Effector memory CD4-positive, alpha-beta T cell (primary cell): ENCODE data around the gene DUSP10.
A peak's percentile ranks its signal among the peaks of the same experiment; 100 is the strongest.

Experiments used
- DNase-seq, 3 donors: peaks; one replicate each; pipeline ENCODE4 v3.0.0-alpha.2; 2020
- H3K27ac ChIP-seq: 2 replicates; pipeline ENCODE4 v1.7.0; 2013; ENCODE audit warnings: mild to moderate bottlenecking, low read length, moderate library complexity; ENCODE audit not compliant: insufficient read depth, poor library complexity, severe bottlenecking
- H3K27me3 ChIP-seq: replicated peaks from 2 replicates; pipeline ENCODE4 v1.7.0; 2013; ENCODE audit warnings: mild to moderate bottlenecking, low read length; ENCODE audit not compliant: insufficient read depth, control insufficient read depth, poor library complexity, severe bottlenecking
- H3K36me3 ChIP-seq: 2 replicates; pipeline ENCODE4 v1.7.0; 2013; ENCODE audit warnings: mild to moderate bottlenecking, low read length, moderate library complexity; ENCODE audit not compliant: control insufficient read depth, insufficient read depth
- H3K4me1 ChIP-seq: 2 replicates; pipeline ENCODE4 v1.7.0; 2013; ENCODE audit warnings: low read length, mild to moderate bottlenecking; ENCODE audit not compliant: control insufficient read depth, insufficient read depth, poor library complexity, severe bottlenecking
- H3K4me3 ChIP-seq: 2 replicates; pipeline ENCODE4 v1.7.0; 2013; ENCODE audit warnings: low read length, low read depth, mild to moderate bottlenecking; ENCODE audit not compliant: insufficient read depth, poor library complexity, severe bottlenecking
- H3K9me3 ChIP-seq: 2 replicates; pipeline ENCODE4 v1.7.0; 2013; ENCODE audit warnings: mild to moderate bottlenecking, low read length, moderate library complexity; ENCODE audit not compliant: control insufficient read depth

DUSP10 gene

DNA sequence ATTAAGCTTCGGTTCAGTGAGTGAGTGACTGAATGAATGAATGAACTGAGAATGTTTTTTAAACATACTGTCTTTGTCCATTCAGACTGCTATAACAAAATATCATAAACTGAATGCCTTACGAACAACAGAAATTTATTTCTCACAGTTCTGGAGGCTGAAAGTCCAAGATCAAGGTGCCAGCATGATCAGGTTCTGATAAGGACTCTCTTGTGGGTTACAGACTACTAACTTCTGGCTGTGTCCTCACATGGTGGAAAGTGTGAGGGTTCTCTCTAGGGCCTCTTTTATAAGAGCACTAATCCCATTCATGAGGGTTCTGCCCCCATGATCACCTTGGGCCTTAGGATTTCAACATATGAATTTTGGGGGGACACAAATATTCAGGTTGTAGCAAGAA lies 7.1 kb upstream of the DUSP10 start:
- Histone ChIP-seq H3K27ac (no peak overlapping the region), H3K27me3 (no peaks in the 10 kb centered on the region), H3K36me3 (no peaks in the 10 kb centered on the region), H3K4me1 (no peaks in the 10 kb centered on the region), H3K4me3 (no peak overlapping the region), H3K9me3 (no peaks in the 10 kb centered on the region)
- DNase-seq = no peak

DNA sequence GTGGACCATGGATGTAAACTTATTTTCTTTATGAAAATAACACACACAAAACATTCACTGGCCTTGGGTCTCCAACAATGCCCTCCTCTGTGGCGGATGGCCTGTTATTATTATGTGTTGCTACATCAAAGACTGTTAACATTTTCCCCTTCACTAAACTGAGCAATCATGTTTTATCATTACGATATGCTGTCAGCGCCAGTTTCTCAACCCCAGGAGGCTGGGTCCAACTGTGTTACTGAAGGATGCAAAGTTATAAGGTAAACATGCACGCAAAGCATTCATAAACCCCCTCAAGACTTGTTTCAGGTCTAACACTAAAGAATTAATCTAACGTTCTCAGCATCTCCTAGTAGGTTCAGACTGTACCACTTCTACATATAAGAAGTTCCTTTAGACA lies 6.0 kb upstream of the DUSP10 start:
- no peaks in the 10 kb centered on the region for H3K36me3 ChIP-seq
- no peaks in the 10 kb centered on the region for H3K27me3 ChIP-seq
- H3K4me1 ChIP-seq = no peaks in the 10 kb centered on the region
- no peak overlapping the region for H3K27ac ChIP-seq
- no peaks in the 10 kb centered on the region for H3K9me3 ChIP-seq
- H3K4me3 ChIP-seq = no peak overlapping the region
- DNase-seq = no peak

DNA sequence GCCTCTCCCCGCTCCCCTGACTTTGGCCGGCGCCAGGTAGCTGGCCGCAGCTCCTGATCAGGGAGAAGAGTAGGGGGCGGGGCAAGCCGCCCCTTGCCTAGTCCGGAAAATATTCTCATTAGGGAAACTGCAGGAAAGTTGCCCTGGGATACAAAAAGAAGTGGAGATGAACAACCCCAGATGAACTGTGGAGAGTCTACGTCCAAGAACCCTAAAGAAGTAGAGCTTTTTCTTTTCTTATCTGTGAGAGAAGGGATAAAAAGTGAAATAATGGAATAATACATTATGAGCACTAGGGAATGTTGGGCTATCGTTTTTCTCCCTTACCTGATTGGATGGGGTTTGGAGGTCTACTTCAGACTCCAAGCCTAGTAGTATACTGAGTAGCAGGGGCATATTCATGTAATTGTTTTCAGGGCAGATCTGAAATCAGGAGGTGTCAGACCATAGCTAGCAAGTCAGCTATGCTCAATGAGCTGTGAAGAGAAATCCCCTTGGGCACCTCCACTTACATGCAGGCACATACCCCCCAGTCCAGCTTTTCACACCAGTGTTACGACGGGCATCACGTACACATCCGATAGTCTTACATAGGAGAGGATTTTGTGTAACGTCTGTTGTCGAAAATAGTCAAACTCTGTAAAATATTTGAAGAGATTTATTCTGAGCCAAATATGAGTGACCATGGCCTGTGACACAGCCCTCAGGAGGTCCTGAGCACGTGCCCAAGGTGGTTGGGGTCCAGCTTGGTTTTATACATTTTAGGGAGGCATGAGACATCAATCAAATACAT lies 1.7 kb upstream of the DUSP10 start:
- Histone ChIP-seq H3K4me1 (peaks cover 7% of the 10 kb centered on the region), H3K4me3 (peak overlapping the region; percentile 64), H3K9me3 (no peaks in the 10 kb centered on the region), H3K27me3 (no peaks in the 10 kb centered on the region), H3K36me3 (no peaks in the 10 kb centered on the region), H3K27ac (peak overlapping the region; percentile 97)
- DNase-seq = no peak

DNA sequence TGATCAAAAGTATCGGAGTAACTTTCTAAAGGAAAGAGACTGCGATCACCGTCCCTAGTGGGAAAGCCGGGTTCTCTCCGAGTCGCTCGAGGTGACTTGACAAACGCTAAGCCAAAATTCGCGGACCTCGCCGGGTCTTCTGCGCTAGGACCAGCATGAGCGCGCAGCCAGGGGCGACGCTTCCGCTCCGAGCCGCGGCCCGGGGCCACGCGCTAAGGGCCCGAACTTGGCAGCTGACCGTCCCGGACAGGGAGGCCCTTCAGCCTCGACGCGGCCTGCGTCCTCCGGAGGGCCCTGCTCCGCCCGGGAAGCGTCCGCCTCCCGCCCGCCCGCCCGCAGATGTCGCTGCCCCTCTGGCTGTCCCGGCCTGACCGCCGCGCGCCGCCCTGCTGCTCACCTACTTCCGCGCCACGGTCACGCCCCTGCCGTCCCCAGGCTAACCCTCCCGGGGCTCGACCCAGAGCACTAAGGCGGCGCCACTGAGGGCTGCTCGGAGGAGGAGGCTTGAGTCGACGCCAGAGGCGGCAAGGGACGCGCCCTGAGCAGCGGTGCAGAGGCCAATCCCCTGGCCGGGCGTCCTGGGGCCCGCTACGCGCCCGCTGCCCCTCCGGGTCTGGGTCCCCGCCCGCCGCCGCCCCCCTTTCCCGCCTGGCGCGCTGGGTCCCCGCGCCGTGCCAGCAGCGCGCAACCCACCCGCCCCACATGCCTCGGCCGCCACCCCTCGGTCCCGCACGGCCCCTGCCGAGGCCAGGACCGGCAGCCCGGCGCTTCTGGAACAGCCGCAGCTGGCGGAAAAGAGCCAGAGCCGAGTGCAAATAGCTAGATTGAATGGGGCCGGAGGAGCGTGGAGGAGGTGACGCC lies 896 bp upstream of the DUSP10 start:
- Histone ChIP-seq H3K36me3 (no peaks in the 10 kb centered on the region), H3K4me3 (peak overlapping the region; percentile 64), H3K27me3 (no peaks in the 10 kb centered on the region), H3K4me1 (peaks cover 7% of the 10 kb centered on the region), H3K9me3 (no peaks in the 10 kb centered on the region), H3K27ac (peak overlapping the region; percentile 97)
- peak; percentile 69 to 76 (median 75) for DNase-seq

DNA sequence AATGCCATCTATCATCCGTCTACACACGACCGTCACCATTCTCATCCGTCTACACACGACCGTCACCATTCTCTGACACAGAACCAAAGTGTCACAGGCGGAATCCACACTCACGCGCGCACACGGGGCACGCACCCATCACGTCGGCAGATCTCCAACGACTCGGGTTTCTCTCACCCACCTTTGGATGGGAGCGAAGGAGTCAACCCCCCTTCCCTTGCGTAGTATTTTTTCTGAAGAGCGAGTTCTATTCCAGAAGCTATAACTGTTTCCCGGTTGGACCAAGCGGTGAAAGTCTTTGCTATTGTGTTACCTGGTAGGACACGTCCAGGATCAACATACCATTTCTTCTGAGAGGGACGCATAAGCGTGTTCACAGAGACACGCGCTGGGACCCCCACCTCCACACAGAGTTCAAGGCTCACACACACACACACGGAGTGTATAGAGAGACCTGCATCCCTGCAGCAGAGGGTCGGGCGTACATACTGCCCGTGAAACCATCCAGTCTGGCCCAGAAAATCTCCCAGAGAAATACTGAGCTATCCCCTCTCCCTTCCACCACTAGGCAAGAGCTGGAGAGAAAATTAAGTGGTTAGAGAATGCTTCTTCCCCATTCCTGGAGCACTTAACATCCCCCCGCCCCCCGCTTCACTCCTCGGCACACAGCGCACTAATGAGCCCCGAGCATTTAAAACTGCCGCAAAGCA lies 741 bp downstream of the DUSP10 start:
- Histone ChIP-seq H3K4me1 (peaks cover 7% of the 10 kb centered on the region), H3K9me3 (no peaks in the 10 kb centered on the region), H3K36me3 (no peaks in the 10 kb centered on the region), H3K4me3 (peak overlapping the region; percentile 73), H3K27me3 (no peaks in the 10 kb centered on the region), H3K27ac (peak overlapping the region; percentile 91)
- DNase-seq = peak in 1 of 3 donors; percentile 7

DNA sequence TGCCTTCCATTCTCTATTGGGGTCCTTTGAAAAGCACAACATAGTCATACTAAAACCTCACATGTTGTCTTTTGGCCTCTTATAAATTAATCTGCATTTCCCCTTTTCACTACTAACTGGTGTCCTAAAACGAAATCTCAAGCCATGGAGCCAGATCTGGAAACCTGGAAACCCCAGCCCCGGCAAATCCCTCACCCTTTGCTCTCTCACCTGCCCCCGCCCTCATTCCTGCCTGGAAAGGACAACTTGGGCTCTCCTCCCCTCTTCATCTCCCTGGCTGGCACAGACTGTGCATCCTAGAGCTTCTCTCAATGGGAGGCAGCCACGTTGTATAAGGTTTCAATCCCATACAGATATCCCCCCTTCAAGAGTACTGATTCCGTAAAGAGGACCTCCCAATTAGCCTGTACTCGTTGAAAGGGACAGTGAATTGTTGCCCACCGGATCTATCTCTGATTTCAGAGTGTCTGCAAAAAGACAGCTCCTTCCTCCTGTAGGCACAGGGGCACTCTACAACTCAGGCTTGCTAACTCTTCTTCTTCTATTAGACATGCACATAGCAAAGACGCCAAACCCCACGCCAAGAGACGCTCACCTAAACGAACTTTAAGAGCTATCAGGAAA lies 1.4 kb downstream of the DUSP10 start:
- Histone ChIP-seq H3K27ac (peak overlapping the region; percentile 91), H3K36me3 (no peaks in the 10 kb centered on the region), H3K9me3 (no peaks in the 10 kb centered on the region), H3K27me3 (no peaks in the 10 kb centered on the region), H3K4me1 (peaks cover 7% of the 10 kb centered on the region), H3K4me3 (peak overlapping the region; percentile 73)
- no peak for DNase-seq

DNA sequence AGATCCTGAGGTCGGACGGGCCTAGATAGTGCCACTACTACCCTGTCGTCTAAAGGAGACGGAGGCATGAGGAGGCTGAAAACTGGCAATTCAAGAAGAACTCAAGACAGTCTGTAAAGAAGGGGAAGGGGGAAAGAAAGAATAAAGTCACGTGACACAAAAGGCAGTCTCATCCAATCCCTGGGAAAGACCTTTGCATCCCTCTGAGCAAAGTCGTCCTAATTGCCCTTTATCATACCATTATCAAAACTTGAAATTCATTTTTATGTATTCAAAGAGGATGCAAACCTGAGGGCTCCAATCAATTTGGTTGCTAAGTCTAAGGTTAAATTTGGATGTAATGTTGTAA lies 2.2 kb downstream of the DUSP10 start:
- peaks cover 7% of the 10 kb centered on the region for H3K4me1 ChIP-seq
- no peaks in the 10 kb centered on the region for H3K36me3 ChIP-seq
- no peak for DNase-seq
- no peaks in the 10 kb centered on the region for H3K27me3 ChIP-seq
- H3K4me3 ChIP-seq = no peak overlapping the region
- H3K9me3 ChIP-seq = no peaks in the 10 kb centered on the region
- no peak overlapping the region for H3K27ac ChIP-seq

DNA sequence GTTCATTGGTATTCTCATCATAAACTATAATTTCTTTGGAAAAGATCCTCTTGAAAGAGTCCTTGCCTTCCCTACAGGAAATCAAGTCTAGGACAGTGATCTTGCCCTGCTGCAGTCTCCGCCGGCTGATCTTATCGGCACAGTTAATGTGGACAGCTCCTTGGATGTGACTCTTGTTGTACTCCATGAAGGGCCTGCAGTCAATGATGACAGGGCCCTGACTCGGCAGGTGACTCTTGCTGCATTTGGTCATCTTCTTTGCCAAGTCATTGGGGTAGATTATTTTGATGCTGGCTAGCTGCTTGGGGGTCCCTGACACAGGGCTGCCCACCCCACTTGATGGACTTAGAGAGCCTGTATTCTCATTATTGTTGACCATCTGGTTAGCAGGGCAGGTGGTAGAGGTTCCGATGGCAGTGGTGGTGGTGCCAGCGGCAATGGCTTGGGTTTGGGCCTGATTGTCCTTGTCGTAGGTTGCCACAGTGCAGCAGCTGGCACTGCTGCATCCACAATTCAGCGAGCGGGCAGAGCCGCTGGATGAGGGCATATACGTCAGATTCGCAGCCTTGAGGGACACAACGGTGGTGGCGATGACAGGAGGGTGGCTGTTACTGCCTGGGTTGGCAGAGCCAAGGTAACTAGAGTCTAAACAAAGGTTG lies 2.7 kb downstream of the DUSP10 start:
- DNase-seq = no peak
- H3K36me3 ChIP-seq = no peaks in the 10 kb centered on the region

DNA sequence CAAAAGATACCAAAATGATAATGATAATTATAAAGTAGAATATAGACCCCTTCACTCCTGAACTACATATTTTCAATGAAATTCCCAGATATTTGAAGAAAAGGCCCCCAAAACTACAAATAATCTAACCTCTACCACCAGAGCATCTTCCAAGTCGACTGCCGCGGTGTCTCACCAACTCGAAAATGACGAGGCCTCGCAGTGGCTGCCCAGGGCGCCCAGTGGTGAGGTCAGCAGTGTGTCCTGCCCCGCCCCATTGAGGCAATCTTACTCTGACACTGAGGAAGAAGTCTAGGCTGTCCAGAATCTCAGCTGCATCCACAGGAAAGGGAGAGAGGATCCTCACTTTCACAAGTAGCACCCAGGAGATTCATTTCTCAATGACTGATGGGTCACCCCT lies 5.2 kb downstream of the DUSP10 start:
- H3K27ac ChIP-seq = no peak overlapping the region
- no peaks in the 10 kb centered on the region for H3K36me3 ChIP-seq
- no peaks in the 10 kb centered on the region for H3K27me3 ChIP-seq
- peaks cover 7% of the 10 kb centered on the region for H3K4me1 ChIP-seq
- H3K4me3 ChIP-seq = no peak overlapping the region
- no peak for DNase-seq
- no peaks in the 10 kb centered on the region for H3K9me3 ChIP-seq

More for the DNA sequence above, 2.7 kb downstream of the DUSP10 start:
- H3K4me1 ChIP-seq = peaks cover 7% of the 10 kb centered on the region
- no peaks in the 10 kb centered on the region for H3K9me3 ChIP-seq
- H3K27me3 ChIP-seq = no peaks in the 10 kb centered on the region
- no peak overlapping the region for H3K27ac ChIP-seq
- no peak overlapping the region for H3K4me3 ChIP-seq
